Measurements from ENCODE around the gene TM9SF4.
"Not testable (repeated sequence)": the region's sequence is repeated elsewhere in the genome, so short reads cannot be mapped to it uniquely, and the experiment has no call there.

Gene TM9SF4

GRCh38 chr20:32192698-32193097, 83.2 kb downstream of the TM9SF4 start:
- no peak for FAIRE-seq
- TF ChIP-seq CTCF (IDR thresholded peaks at IDR 0.05; ENCODE audit: insufficient read depth, missing control alignments) = no peak

GRCh38 chr20:32193336-32193735, 83.8 kb downstream of the TM9SF4 start:
- DNase-seq (ENCODE audit: insufficient read length, low spot score); FAIRE-seq: not testable (repeated sequence)

More at GRCh38 chr20:32192698-32193097, 83.2 kb downstream of the TM9SF4 start:
- no peak for DNase-seq (ENCODE audit: insufficient read length, low spot score)

GRCh38 chr20:32193996-32194395, 84.5 kb downstream of the TM9SF4 start:
- TF ChIP-seq CTCF (IDR thresholded peaks at IDR 0.05; ENCODE audit: insufficient read depth, missing control alignments) = no peak
- DNase-seq (ENCODE audit: insufficient read length, low spot score) (no peak), FAIRE-seq (no peak)

- no peak for TF ChIP-seq CTCF (IDR thresholded peaks at IDR 0.05; ENCODE audit: insufficient read depth, missing control alignments)
- no peak for DNase-seq (ENCODE audit: insufficient read length, low spot score)
- FAIRE-seq = no peak
These were observed 86.1 kb downstream of the TM9SF4 start for GRCh38 chr20:32195581-32195980.

- DNase-seq (ENCODE audit: insufficient read length, low spot score); FAIRE-seq: not testable (repeated sequence)
These were observed 87.1 kb downstream of the TM9SF4 start for GRCh38 chr20:32196613-32197012.

GRCh38 chr20:32197136-32197535, 87.6 kb downstream of the TM9SF4 start:
- not testable (repeated sequence) for DNase-seq (ENCODE audit: insufficient read length, low spot score); FAIRE-seq

GRCh38 chr20:32199006-32199405, 89.5 kb downstream of the TM9SF4 start:
- DNase-seq (ENCODE audit: insufficient read length, low spot score) (no peak), FAIRE-seq (no peak)
- TF ChIP-seq CTCF (IDR thresholded peaks at IDR 0.05; ENCODE audit: insufficient read depth, missing control alignments) = no peak

GRCh38 chr20:32201296-32201976, 91.9 kb downstream of the TM9SF4 start:
- TF ChIP-seq CTCF (IDR thresholded peaks at IDR 0.05; ENCODE audit: insufficient read depth, missing control alignments) = no peak
- DNase-seq (ENCODE audit: insufficient read length, low spot score) (no peak), FAIRE-seq (no peak)

GRCh38 chr20:32201977-32202363, 92.5 kb downstream of the TM9SF4 start:
- FAIRE-seq = no peak
- DNase-seq (ENCODE audit: insufficient read length, low spot score) = no peak
- TF ChIP-seq CTCF (IDR thresholded peaks at IDR 0.05; ENCODE audit: insufficient read depth, missing control alignments) = no peak
